ENCODE measurements around the gene LRRC9. TPM values are rescaled to one million over a fixed set of nuclear protein-coding genes. Genes with fewer than 3 reads are reported as not detected.
"Not testable (repeated sequence)": the region's sequence is repeated elsewhere in the genome, so short reads cannot be mapped to it uniquely, and the experiment has no call there.

LRRC9 gene
- total and polyA plus RNA-seq, 2 donors (not counting 1 experiment from before 2014, with no cell fraction given), result not detected

GRCh38 chr14:59944909-59945308 is 25.0 kb downstream of the LRRC9 start:
- ChIA-PET CTCF (no interaction called here), POLR2A (no interaction called here)
- Histone ChIP-seq H3K27me3 (replicated peaks in 1 of 4; ENCODE audit: control extremely low read depth in 1 of 4, control insufficient read depth in 3 of 4, insufficient read depth in 4 of 4, low read length in 3 of 4) (no peaks in the 10 kb centered on the region), H3K9ac (ENCODE audit: low read length) (no peak overlapping the region), H3K9me3 (ENCODE audit: control extremely low read depth in 1 of 3, control insufficient read depth in 2 of 3, insufficient read depth in 1 of 3, low read length in 2 of 3) (peaks cover 0 to 3% (median 0%) of the 10 kb centered on the region in 3 donors), H3K4me3 (ENCODE audit: control extremely low read depth in 1 of 5, extremely low read depth in 1 of 5, insufficient read depth in 1 of 5, low read depth in 2 of 5, low read length in 4 of 5) (no peak overlapping the region), H2AFZ (ENCODE audit: insufficient read depth, low read depth, low read length, poor library complexity, severe bottlenecking) (no peak overlapping the region), H3K36me3 (replicated peaks in 1 of 2; ENCODE audit: control extremely low read depth in 1 of 2, control insufficient read depth in 1 of 2, extremely low read depth in 1 of 2, insufficient read depth in 2 of 2, low read length in 1 of 2) (no peaks in the 10 kb centered on the region), H3K79me2 (ENCODE audit: control insufficient read depth, insufficient read depth, low read length) (no peaks in the 10 kb centered on the region), H3K4me1 (ENCODE audit: control insufficient read depth in 2 of 2, insufficient read depth in 2 of 2, low read length in 2 of 2) (no peaks in the 10 kb centered on the region), H3K27ac (ENCODE audit: low read length in 2 of 2) (no peak overlapping the region), H3K4me2 (replicated peaks; ENCODE audit: low read depth, low read length, poor library complexity, severe bottlenecking) (no peak overlapping the region), H4K20me1 (ENCODE audit: control insufficient read depth, insufficient read depth, low read length, poor library complexity, severe bottlenecking) (no peaks in the 10 kb centered on the region)
- Mint-ChIP-seq H3K4me1 (peaks cover 5% of the 10 kb centered on the region), H3K4me3 (no peak overlapping the region), H3K27ac (no peak overlapping the region), H3K27me3 (no peaks in the 10 kb centered on the region), H3K9me3 (ENCODE audit: insufficient read depth) (no peaks in the 10 kb centered on the region)
- ATAC-seq (ENCODE audit: low read depth) (no peak), DNase-seq (no peak)
- intact Hi-C loops (cut with micrococcal nuclease), result no loop called here
- TF ChIP-seq, protein P1, sequence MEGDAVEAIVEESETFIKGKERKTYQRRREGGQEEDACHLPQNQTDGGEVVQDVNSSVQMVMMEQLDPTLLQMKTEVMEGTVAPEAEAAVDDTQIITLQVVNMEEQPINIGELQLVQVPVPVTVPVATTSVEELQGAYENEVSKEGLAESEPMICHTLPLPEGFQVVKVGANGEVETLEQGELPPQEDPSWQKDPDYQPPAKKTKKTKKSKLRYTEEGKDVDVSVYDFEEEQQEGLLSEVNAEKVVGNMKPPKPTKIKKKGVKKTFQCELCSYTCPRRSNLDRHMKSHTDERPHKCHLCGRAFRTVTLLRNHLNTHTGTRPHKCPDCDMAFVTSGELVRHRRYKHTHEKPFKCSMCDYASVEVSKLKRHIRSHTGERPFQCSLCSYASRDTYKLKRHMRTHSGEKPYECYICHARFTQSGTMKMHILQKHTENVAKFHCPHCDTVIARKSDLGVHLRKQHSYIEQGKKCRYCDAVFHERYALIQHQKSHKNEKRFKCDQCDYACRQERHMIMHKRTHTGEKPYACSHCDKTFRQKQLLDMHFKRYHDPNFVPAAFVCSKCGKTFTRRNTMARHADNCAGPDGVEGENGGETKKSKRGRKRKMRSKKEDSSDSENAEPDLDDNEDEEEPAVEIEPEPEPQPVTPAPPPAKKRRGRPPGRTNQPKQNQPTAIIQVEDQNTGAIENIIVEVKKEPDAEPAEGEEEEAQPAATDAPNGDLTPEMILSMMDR (IDR thresholded peaks at IDR 0.05), result no peak
- TF ChIP-seq EZH2 (IDR thresholded peaks at IDR 0.05; ENCODE audit: borderline replicate concordance, insufficient read depth, low read depth, low read length, poor library complexity, severe bottlenecking), result no peak

DNA sequence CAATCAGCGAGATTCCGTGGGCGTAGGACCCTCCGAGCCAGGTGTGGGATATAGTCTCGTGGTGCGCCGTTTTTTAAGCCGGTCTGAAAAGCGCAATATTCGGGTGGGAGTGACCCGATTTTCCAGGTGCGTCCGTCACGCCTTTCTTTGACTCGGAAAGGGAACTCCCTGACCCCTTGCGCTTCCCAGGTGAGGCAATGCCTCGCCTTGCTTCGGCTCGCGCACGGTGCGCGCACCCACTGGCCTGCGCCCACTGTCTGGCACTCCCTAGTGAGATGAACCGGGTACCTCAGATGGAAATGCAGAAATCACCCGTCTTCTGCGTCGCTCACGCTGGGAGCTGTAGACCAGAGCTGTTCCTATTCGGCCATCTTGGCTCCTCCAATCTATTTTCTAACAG is 32.2 kb downstream of the LRRC9 start:
- H3K9me3 Mint-ChIP-seq (ENCODE audit: insufficient read depth); DNase-seq; H3K36me3 ChIP-seq (replicated peaks in 1 of 2; ENCODE audit: control extremely low read depth in 1 of 2, control insufficient read depth in 1 of 2, extremely low read depth in 1 of 2, insufficient read depth in 2 of 2, low read length in 1 of 2); H3K27ac Mint-ChIP-seq; H3K9ac ChIP-seq (ENCODE audit: low read length); POLR2A ChIA-PET; H4K20me1 ChIP-seq (ENCODE audit: control insufficient read depth, insufficient read depth, low read length, poor library complexity, severe bottlenecking); H3K4me2 ChIP-seq (replicated peaks; ENCODE audit: low read depth, low read length, poor library complexity, severe bottlenecking); intact Hi-C loops (cut with micrococcal nuclease); CTCF ChIA-PET; H3K4me1 ChIP-seq (ENCODE audit: control insufficient read depth in 2 of 2, insufficient read depth in 2 of 2, low read length in 2 of 2); H3K4me1 Mint-ChIP-seq; H3K4me3 ChIP-seq (ENCODE audit: control extremely low read depth in 1 of 5, extremely low read depth in 1 of 5, insufficient read depth in 1 of 5, low read depth in 2 of 5, low read length in 4 of 5); H2AFZ ChIP-seq (ENCODE audit: insufficient read depth, low read depth, low read length, poor library complexity, severe bottlenecking); H3K27ac ChIP-seq (ENCODE audit: low read length in 2 of 2); H3K27me3 ChIP-seq (replicated peaks in 1 of 4; ENCODE audit: control extremely low read depth in 1 of 4, control insufficient read depth in 3 of 4, insufficient read depth in 4 of 4, low read length in 3 of 4); ATAC-seq (ENCODE audit: low read depth); H3K79me2 ChIP-seq (ENCODE audit: control insufficient read depth, insufficient read depth, low read length); H3K4me3 Mint-ChIP-seq; H3K9me3 ChIP-seq (ENCODE audit: control extremely low read depth in 1 of 3, control insufficient read depth in 2 of 3, insufficient read depth in 1 of 3, low read length in 2 of 3): not testable (repeated sequence)
- WGBS (ENCODE audit: insufficient coverage), result no CpG with 5 or more reads among the region's 30 CpGs
- peaks cover 17% of the 10 kb centered on the region for H3K27me3 Mint-ChIP-seq

DNA sequence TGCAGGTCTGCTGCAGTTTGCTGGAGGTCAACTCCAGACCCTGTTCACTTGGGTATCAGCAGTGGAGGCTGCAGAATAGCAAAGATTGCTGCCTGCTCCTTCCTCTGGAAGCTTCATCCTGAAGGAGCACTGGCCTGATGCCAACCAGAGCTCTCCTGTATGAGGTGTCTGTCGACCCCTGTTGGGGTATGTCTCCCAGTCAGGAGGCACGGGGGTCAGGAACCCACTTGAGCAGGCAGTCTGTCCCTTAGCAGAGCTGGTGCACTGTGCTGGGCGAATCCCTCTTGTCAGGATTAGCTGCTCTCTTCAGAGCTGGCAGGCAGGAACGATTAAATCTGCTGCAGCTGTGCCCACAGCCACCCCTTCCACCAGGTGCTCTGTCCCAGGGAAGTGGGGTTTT is 37.9 kb downstream of the LRRC9 start:
- H2AFZ ChIP-seq (ENCODE audit: insufficient read depth, low read depth, low read length, poor library complexity, severe bottlenecking); H3K4me2 ChIP-seq (replicated peaks; ENCODE audit: low read depth, low read length, poor library complexity, severe bottlenecking); H3K9ac ChIP-seq (ENCODE audit: low read length); H3K27ac Mint-ChIP-seq; H4K20me1 ChIP-seq (ENCODE audit: control insufficient read depth, insufficient read depth, low read length, poor library complexity, severe bottlenecking); H3K9me3 Mint-ChIP-seq (ENCODE audit: insufficient read depth); ATAC-seq (ENCODE audit: low read depth); CTCF ChIA-PET; intact Hi-C loops (cut with micrococcal nuclease); H3K4me3 ChIP-seq (ENCODE audit: control extremely low read depth in 1 of 5, extremely low read depth in 1 of 5, insufficient read depth in 1 of 5, low read depth in 2 of 5, low read length in 4 of 5); H3K4me1 ChIP-seq (ENCODE audit: control insufficient read depth in 2 of 2, insufficient read depth in 2 of 2, low read length in 2 of 2); H3K4me3 Mint-ChIP-seq; H3K36me3 ChIP-seq (replicated peaks in 1 of 2; ENCODE audit: control extremely low read depth in 1 of 2, control insufficient read depth in 1 of 2, extremely low read depth in 1 of 2, insufficient read depth in 2 of 2, low read length in 1 of 2); H3K79me2 ChIP-seq (ENCODE audit: control insufficient read depth, insufficient read depth, low read length); H3K27me3 ChIP-seq (replicated peaks in 1 of 4; ENCODE audit: control extremely low read depth in 1 of 4, control insufficient read depth in 3 of 4, insufficient read depth in 4 of 4, low read length in 3 of 4); H3K27ac ChIP-seq (ENCODE audit: low read length in 2 of 2); H3K4me1 Mint-ChIP-seq; DNase-seq; POLR2A ChIA-PET: not testable (repeated sequence)
- H3K27me3 Mint-ChIP-seq, result peaks cover 25% of the 10 kb centered on the region
- peaks cover 0 to 16% (median 11%) of the 10 kb centered on the region in 3 donors for H3K9me3 ChIP-seq (ENCODE audit: control extremely low read depth in 1 of 3, control insufficient read depth in 2 of 3, insufficient read depth in 1 of 3, low read length in 2 of 3)
- 75% methylated on average over 3 of the region's 4 CpGs for WGBS (ENCODE audit: insufficient coverage)

Data from B cell (primary cell).